HG03575 (cell line): ENCODE results near the gene KCTD2.
"Not testable (repeated sequence)": the region's sequence is repeated elsewhere in the genome, so short reads cannot be mapped to it uniquely, and the experiment has no call there.

Source experiments
- ATAC-seq: cut with Tn5 transposase; IDR thresholded peaks from one replicate; pipeline ENCODE4 v1.9.1; 2021; ENCODE audit not compliant: unreplicated experiment, insufficient number of reproducible peaks, low FRiP score; ENCODE audit errors: extremely low read depth

Gene KCTD2

GRCh38 chr17:75071478-75072271, 24.6 kb downstream of the KCTD2 start:
- ATAC-seq = not testable (repeated sequence)

- not testable (repeated sequence) for ATAC-seq
Observed at GRCh38 chr17:75072909-75073308, 25.9 kb downstream of the KCTD2 start.

GRCh38 chr17:75073618-75074047, 26.6 kb downstream of the KCTD2 start:
- ATAC-seq = no peak

- ATAC-seq = no peak
Observed at GRCh38 chr17:75074532-75074931, 27.5 kb downstream of the KCTD2 start.

GRCh38 chr17:75075597-75076336, 28.7 kb downstream of the KCTD2 start:
- ATAC-seq = no peak

- no peak for ATAC-seq
Observed at GRCh38 chr17:75077072-75077495, 30.1 kb downstream of the KCTD2 start.

- no peak for ATAC-seq
Observed at GRCh38 chr17:75077496-75078283, 30.7 kb downstream of the KCTD2 start.

- ATAC-seq = no peak
Observed at GRCh38 chr17:75078284-75079022, 31.4 kb downstream of the KCTD2 start.

GRCh38 chr17:75079023-75079373, 32.0 kb downstream of the KCTD2 start:
- no peak for ATAC-seq

GRCh38 chr17:75081611-75082540, 34.9 kb downstream of the KCTD2 start:
- ATAC-seq = no peak

- ATAC-seq = no peak
Observed at GRCh38 chr17:75082683-75083082, 35.7 kb downstream of the KCTD2 start.

- no peak for ATAC-seq
Observed at GRCh38 chr17:75084039-75084660, 37.1 kb downstream of the KCTD2 start.

GRCh38 chr17:75086496-75087181, 39.6 kb downstream of the KCTD2 start:
- no peak for ATAC-seq

- no peak for ATAC-seq
Observed at GRCh38 chr17:75087182-75087557, 40.1 kb downstream of the KCTD2 start.

GRCh38 chr17:75087558-75088453, 40.8 kb downstream of the KCTD2 start, which contains the start of gene SLC16A5:
Gene SLC16A5 (plus strand): TSS chr17:75087954. CDS start chr17:75093637, 5,683 bp downstream.
- ATAC-seq = no peak
